ENCODE data around the gene RABEP1. TPM values are rescaled to one million over a fixed set of nuclear protein-coding genes. Genes with fewer than 3 reads are reported as not detected.
"Not testable (repeated sequence)": the region's sequence is repeated elsewhere in the genome, so short reads cannot be mapped to it uniquely, and the experiment has no call there.

Gene RABEP1
- 47.7 TPM for polyA plus RNA-seq (ENCODE audit: insufficient read length)

GRCh38 chr17:5281814-5282641 is at the start of gene RABEP1:
Gene RABEP1 (plus strand): TSS chr17:5282284. CDS start chr17:5282487, 203 bp downstream.
- DNase-seq = peak; percentile 91

- not testable (repeated sequence) for DNase-seq
These were observed 48.6 kb upstream of the RABEP1 start for GRCh38 chr17:5233492-5233891.

- DNase-seq = no peak
These were observed 47.2 kb upstream of the RABEP1 start, which contains the start of gene SCIMP for GRCh38 chr17:5234645-5235576. Gene SCIMP (minus strand): TSS chr17:5234860. CDS start chr17:5234755, 105 bp downstream.

GRCh38 chr17:5236938-5237540 is 45.0 kb upstream of the RABEP1 start:
- DNase-seq = no peak

GRCh38 chr17:5237541-5238016 is 44.5 kb upstream of the RABEP1 start:
- DNase-seq = no peak

GRCh38 chr17:5238333-5238732 is 43.8 kb upstream of the RABEP1 start:
- no peak for DNase-seq

GRCh38 chr17:5239769-5240168 is 42.3 kb upstream of the RABEP1 start:
- not testable (repeated sequence) for DNase-seq

GRCh38 chr17:5241861-5242671 is 40.0 kb upstream of the RABEP1 start:
- DNase-seq = no peak

- no peak for DNase-seq
These were observed 34.5 kb upstream of the RABEP1 start for GRCh38 chr17:5247621-5248020.

- DNase-seq = no peak
These were observed 33.1 kb upstream of the RABEP1 start for GRCh38 chr17:5248821-5249479.

- DNase-seq = peak; percentile 63
These were observed 32.5 kb upstream of the RABEP1 start for GRCh38 chr17:5249615-5250014.

- DNase-seq = no peak
These were observed 27.7 kb upstream of the RABEP1 start for GRCh38 chr17:5254414-5254813.

GRCh38 chr17:5254903-5255521 is 27.1 kb upstream of the RABEP1 start:
- no peak for DNase-seq

- DNase-seq = no peak
These were observed 25.0 kb upstream of the RABEP1 start for GRCh38 chr17:5257124-5257523.

GRCh38 chr17:5260542-5260941 is 21.5 kb upstream of the RABEP1 start:
- no peak for DNase-seq

GRCh38 chr17:5262416-5262991 is 19.6 kb upstream of the RABEP1 start:
- DNase-seq = no peak

- no peak for DNase-seq
These were observed 18.6 kb upstream of the RABEP1 start for GRCh38 chr17:5263441-5263840.

GRCh38 chr17:5264893-5265292 is 17.2 kb upstream of the RABEP1 start:
- DNase-seq = no peak

- no peak for DNase-seq
These were observed 12.7 kb upstream of the RABEP1 start for GRCh38 chr17:5269241-5269960.

- no peak for DNase-seq
These were observed 9.8 kb upstream of the RABEP1 start for GRCh38 chr17:5272322-5272721.

Data from hindlimb muscle (tissue), 1 donor.